NCI-H146 (cell line): Measurements from ENCODE around the gene OR4K17.
"Not testable (repeated sequence)": the region's sequence is repeated elsewhere in the genome, so short reads cannot be mapped to it uniquely, and the experiment has no call there.

Experiments used
- DNase-seq: peaks from one replicate; lab custom pipeline; 2025; lab: John Stamatoyannopoulos, UW

Gene OR4K17, protein sequence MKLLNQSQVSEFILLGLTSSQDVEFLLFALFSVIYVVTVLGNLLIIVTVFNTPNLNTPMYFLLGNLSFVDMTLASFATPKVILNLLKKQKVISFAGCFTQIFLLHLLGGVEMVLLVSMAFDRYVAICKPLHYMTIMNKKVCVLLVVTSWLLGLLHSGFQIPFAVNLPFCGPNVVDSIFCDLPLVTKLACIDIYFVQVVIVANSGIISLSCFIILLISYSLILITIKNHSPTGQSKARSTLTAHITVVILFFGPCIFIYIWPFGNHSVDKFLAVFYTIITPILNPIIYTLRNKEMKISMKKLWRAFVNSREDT

DNA sequence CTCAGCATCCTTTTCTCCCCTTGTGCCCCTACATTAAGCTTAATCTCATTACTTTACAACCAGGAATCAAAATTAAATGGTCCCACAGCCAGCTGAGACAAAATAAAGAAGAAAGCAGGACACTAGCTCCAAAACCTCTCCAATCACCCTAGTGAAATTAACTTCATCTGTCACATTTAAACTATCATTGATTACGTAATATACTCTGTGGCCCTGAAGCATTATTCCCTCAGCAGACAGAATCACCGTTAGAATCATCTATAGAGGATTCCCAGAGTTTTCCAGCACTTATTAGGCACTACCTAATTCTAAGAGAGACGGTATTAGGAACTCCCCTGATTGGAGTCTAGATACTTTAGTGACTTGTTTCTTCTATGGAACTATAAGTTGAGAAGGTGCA is at the start of gene OR4K17:
Gene OR4K17, plus strand, starts transcription at position 302 of the 400 bp plus-strand sequence. CDS start 6,761 bp downstream, outside the sequence.
- no peak for DNase-seq

DNA sequence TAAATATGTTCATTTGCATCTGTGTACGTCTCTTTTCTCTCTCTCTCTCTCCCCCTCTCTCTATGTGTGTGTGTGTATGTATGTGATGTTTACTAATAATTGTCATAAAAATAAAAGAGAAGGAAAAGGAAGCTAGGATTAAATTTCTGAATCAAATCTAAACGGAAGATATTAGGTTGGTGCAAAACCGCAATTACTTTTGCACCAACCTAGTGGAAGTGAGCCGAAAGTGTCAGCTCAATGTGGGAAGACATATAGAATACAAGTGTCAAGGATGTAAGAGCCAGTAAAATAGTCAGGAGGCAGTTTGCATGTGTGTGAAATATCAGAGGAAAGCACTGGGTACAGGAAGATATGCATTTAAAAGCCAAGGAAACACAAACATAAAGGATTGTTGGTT is 18.5 kb upstream of the OR4K17 start:
- DNase-seq = no peak

DNA sequence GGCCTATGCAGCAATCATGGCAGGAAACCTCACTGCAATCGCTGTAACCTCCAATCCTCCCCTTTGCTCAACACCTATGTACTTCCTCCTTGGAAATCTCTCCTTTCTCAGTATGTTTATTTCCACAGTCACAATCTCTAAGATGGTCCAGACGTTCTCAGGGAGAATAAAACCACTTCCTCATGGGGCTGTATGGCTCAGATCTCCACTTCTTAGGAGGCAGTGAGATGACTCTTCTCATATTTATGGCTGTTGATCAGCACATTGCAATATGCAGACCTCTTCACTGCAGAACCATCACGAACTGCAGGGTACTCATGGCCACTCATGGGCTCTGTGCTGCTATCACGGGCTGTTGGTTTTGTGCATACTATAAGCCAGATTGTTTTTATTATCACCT is 17.1 kb upstream of the OR4K17 start:
- no peak for DNase-seq

DNA sequence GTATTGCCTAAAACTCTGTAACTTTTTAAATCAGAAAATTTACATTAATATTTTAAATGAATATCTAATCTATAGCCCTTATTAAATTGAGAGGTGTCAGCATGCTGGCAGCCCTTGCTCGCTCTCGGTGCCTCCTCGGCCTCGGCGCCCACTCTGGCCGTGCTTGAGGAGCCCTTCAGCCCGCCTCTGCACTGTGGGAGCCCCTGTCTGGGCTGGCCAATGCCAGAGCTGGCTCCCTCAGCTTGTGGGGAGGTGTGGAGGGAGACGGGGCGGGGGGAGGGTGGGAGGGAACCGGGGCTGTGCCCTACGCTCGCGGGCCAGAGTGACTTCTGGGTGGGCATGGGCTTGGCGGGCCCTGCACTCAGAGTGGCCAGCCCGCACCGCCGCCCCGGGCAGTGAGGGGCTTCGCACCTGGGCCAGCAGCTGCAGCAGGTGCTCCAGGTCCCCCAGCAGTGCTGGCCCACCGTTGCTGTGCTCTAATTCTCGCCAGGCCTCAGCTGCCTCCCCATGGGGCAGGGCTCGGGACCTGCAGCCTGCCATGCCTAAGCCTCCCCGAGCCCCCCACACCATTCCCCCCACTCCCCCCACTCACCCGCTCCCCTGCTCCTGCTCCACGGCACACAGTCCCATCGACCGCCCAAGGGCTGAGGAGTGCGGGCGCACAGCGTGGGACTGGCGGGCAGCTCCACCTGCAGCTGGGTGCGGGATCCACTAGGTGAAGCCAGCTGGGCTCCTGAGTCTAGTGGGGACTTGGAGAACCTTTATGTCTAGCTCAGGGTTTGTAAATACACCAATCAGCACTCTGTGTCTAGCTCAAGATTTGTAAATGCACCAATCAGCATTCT is 11.4 kb upstream of the OR4K17 start:
- not testable (repeated sequence) for DNase-seq

DNA sequence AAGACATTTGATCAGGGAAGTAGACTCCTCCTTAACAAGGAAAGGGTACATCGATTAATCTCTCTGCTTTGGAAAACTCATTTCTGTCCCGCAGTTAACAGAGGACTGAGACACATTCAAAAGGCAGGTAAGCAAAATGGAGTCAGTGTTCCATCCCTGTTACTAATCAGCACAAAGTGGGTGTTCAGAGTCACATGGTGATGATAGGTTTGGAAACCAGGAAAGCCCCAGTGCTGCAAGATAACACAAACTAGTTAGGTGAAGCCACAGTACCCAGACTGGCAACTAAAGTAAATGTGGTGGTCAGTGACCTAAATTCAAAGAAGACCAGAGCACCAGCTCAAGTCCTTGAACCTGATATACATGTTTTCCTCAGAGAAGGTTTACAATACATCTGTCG is 1.8 kb downstream of the OR4K17 start:
- no peak for DNase-seq

DNA sequence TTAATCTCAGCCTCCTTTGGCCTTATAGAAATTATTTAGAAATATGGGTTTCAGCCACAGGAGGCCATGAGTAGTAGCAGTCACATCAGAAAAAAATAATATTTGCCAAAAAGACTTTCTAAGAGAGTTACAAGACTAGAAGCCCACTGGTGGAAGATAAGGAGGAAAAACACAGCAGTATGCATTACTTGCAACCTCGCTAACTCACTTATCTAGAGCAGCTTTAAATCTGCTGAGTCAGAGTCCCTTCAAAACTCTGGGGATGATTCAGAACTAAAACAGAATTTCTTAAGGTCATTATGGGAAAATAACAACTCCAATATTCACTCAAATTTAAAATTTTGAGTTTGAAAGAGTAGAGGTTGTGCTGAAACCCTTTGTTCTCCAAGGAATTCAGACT is 6.2 kb downstream of the OR4K17 start:
- DNase-seq = no peak

DNA sequence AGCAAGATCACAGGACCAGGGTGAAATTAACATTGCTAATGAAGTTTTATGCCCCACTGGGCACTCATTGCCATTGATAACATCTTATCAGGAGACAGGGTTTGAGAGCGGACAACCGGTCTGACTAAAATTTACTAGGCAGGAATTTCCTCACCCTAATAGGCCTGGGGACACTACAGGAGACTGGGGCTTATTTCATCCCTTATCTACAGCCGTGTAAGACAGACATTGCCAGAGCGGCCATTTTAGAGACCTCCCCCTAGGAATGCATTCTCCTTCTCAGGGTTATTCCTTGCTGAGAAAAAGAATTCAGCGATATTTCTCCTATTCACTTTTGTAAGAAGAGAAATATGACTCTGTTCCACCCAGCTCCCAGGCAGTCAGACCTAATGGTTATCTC is 8.3 kb downstream of the OR4K17 start:
- DNase-seq = no peak

DNA sequence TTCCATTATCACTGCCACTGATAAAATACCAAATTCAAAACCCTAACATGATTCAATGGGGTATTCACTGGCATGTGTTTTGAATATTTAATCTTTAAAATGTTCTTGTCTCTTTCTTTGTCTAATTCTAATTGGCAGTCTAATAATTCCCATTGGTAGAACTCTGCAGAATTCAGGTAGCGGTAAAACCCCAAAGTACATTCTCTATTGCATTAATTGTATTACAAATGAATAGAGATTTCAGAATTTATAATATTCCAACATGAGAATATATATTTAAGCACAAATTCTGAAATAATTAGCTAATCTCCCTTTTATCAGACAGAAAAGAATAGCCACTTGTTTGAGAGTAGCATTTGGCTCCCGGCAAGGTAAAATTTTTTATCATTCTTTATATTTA is 28.0 kb downstream of the OR4K17 start, which contains the start of gene OR4N5:
Gene OR4N5, plus strand, starts transcription at position 301 of the 400 bp plus-strand sequence. CDS start 4,916 bp downstream, outside the sequence.
- no peak for DNase-seq

DNA sequence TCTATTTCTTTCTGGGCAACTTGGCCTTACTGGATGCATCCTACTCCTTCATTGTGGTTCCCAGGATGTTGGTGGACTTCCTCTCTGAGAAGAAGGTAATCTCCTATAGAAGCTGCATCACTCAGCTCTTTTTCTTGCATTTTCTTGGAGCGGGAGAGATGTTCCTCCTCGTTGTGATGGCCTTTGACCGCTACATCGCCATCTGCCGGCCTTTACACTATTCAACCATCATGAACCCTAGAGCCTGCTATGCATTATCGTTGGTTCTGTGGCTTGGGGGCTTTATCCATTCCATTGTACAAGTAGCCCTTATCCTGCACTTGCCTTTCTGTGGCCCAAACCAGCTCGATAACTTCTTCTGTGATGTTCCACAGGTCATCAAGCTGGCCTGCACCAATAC is 33.4 kb downstream of the OR4K17 start:
- DNase-seq = no peak

DNA sequence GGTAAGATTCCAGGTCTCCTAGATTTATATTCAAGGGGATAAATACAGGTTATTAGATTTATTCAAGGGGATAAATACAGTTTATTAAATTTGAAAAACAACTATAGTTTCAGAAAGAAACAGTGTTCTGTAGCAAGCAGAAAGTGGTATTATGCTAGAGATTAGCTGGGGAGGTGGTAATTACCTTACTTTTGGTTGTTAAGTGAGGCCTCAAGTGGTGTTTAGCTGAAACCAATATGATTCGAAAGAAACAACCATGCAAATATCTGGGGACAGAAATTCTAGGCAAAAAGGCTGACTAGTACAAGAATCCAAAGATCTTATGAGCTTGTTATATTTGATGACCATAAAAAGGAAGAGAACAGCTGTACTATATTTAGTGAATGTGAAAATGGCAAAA is 34.3 kb downstream of the OR4K17 start:
- no peak for DNase-seq

DNA sequence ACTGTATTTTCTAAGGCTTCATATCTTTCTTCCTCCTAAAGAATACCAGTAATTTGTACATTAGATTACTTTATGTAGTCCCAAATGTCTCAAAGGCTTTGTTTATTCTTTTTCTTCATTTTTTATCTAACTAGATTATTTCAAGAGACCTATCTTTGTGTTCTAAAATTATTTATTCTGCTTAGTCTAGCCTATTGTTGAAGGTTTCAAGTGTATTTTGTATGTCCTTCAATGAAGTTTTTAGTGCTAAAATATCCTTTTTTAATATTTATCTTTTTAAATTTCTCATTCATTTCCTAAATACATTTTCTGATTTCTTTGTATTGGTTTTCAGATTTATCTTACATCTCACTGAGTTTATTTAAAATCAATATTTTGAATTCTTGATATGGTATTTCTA is 53.9 kb downstream of the OR4K17 start:
- no peak for DNase-seq

DNA sequence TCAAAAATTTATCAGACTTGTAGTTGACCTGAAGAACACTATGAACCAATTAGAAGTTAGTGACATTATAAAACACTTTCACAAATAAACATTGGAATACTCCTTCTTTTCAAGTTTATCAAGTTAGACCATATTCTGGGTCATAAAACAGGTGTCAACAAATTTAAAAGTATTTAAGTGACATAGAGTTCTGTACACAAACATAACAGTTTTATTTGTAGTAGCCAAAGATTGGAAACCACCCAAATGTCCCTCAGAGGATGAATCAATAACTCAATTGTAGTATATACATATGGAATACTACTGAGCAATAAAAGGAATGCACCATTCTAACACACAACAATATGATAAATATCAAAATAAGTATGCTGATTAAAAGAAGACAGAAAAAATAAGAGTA is 56.6 kb downstream of the OR4K17 start:
- no peak for DNase-seq

DNA sequence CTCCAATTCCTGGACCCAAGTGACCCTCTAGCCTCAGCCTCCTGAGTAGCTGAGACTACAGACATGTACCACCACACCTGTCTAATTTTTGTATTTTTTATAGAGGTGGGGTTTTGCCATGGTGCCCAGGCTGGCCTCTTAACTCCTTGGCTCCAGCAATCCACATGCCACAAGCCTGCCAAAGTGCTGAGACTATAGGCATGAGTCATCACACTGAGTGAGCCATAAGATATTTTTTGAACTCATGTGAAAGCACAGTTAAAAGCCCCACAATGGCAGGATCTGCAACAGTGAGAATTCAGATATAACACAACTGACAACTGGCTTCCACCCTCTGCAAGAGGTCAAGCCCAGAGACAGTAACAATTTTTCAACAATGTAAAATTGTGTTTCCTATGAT is 59.3 kb downstream of the OR4K17 start:
- not testable (repeated sequence) for DNase-seq
